GM12878 (cell line): Measurements from ENCODE around the gene PLET1.

Experiments
- CREB1 ChIP-seq: IDR thresholded peaks from 2 replicates; pipeline ENCODE4 v1.6.1; 2012; ENCODE audit warnings: low read depth, mild to moderate bottlenecking, inconsistent platforms
- CUX1 ChIP-seq: IDR thresholded peaks from 2 replicates; pipeline ENCODE4 v1.6.1; 2012; ENCODE audit warnings: improper control_type of control experiment, low read depth, low read length; ENCODE audit not compliant: insufficient replicate concordance
- E4F1 ChIP-seq: fragments of 450-650 bp; IDR thresholded peaks from 2 replicates; pipeline ENCODE4 v1.6.1; 2018; ENCODE audit warnings: borderline replicate concordance, mild to moderate bottlenecking; ENCODE audit not compliant: partially characterized antibody
- ETV6 ChIP-seq, 2 experiments: fragments of 450-650 bp in 1 of 2; IDR thresholded peaks in 1 of 2; conservative IDR thresholded peaks in 1 of 2; 2 replicates each; pipeline ENCODE4 v1.6.1; 2014; ENCODE audit warnings: antibody characterized with exemption in 1 of 2, borderline replicate concordance in 1 of 2, low read depth in 1 of 2, mild to moderate bottlenecking in 1 of 2, moderate library complexity in 1 of 2
- POLR2A ChIP-seq: IDR thresholded peaks from 2 replicates; pipeline ENCODE4 v1.6.1; 2011; ENCODE audit warnings: low read depth, mild to moderate bottlenecking, low read length
- SIN3A ChIP-seq: IDR thresholded peaks from 2 replicates; pipeline ENCODE4 v1.6.1; 2012; ENCODE audit warnings: low read depth, low read length, improper control_type of control experiment
- TAF1 ChIP-seq: IDR thresholded peaks from 2 replicates; pipeline ENCODE4 v1.6.1; 2011; ENCODE audit warnings: mild to moderate bottlenecking, low read depth, low read length, borderline replicate concordance
- TCF12 ChIP-seq: IDR thresholded peaks from 2 replicates; pipeline ENCODE4 v1.6.1; 2011; ENCODE audit warnings: low read depth, mild to moderate bottlenecking, low read length
- TCF7 ChIP-seq: IDR thresholded peaks from 2 replicates; pipeline ENCODE4 v1.6.1; 2014; ENCODE audit warnings: antibody characterized with exemption, borderline replicate concordance
- ZNF274 ChIP-seq: IDR thresholded peaks from one replicate; pipeline ENCODE4 v1.8.0; 2011; ENCODE audit not compliant: insufficient read length, insufficient read depth
- TF ChIP-seq, protein P1 (sequence below), 3 experiments: IDR thresholded peaks in 2 of 3; conservative IDR thresholded peaks in 1 of 3; 2 replicates each; pipeline ENCODE4 v1.5.1; 2011; ENCODE audit warnings: low read depth in 3 of 3, low read length in 3 of 3, mild to moderate bottlenecking in 3 of 3, control low read depth in 2 of 3, moderate library complexity in 2 of 3, inconsistent platforms in 1 of 3, mixed read lengths in 1 of 3; ENCODE audit not compliant: control insufficient read depth in 2 of 3, insufficient read depth in 1 of 3; ENCODE audit errors: extremely low read depth in 1 of 3

DNA sequence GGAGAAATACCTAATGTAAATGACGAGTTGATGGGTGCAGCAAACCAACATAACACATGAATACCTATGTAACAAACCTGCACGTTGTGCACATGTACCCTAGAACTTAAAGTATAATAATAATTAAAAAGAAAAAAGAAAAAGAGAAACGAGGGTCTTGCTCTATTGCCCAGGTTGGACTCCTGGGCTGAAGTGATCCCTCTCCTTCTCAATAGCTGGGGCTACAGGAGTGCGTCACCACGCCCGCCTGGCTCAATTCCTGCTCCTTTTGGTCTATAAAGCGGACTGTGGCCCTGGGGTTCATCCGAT is 35.0 kb downstream of the PLET1 start:
- TF ChIP-seq, protein P1, sequence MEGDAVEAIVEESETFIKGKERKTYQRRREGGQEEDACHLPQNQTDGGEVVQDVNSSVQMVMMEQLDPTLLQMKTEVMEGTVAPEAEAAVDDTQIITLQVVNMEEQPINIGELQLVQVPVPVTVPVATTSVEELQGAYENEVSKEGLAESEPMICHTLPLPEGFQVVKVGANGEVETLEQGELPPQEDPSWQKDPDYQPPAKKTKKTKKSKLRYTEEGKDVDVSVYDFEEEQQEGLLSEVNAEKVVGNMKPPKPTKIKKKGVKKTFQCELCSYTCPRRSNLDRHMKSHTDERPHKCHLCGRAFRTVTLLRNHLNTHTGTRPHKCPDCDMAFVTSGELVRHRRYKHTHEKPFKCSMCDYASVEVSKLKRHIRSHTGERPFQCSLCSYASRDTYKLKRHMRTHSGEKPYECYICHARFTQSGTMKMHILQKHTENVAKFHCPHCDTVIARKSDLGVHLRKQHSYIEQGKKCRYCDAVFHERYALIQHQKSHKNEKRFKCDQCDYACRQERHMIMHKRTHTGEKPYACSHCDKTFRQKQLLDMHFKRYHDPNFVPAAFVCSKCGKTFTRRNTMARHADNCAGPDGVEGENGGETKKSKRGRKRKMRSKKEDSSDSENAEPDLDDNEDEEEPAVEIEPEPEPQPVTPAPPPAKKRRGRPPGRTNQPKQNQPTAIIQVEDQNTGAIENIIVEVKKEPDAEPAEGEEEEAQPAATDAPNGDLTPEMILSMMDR (IDR thresholded peaks at IDR 0.05 in 2 of 3, conservative IDR thresholded peaks at IDR 0.05 in 1 of 3; ENCODE audit: control insufficient read depth in 2 of 3, extremely low read depth in 1 of 3, insufficient read depth in 1 of 3, low read depth in 3 of 3, low read length in 3 of 3): no peak
- no peak for TF ChIP-seq POLR2A
- no peak for TF ChIP-seq ETV6 (conservative IDR thresholded peaks at IDR 0.05 in 1 of 2, IDR thresholded peaks at IDR 0.05 in 1 of 2; ENCODE audit: borderline replicate concordance in 1 of 2, low read depth in 1 of 2)
- no peak for TF ChIP-seq TCF7
- no peak for TF ChIP-seq CREB1
- no peak for TF ChIP-seq E4F1
- no peak for TF ChIP-seq TAF1
- TF ChIP-seq CUX1: no peak
- TF ChIP-seq TCF12: no peak
- no peak for TF ChIP-seq ZNF274
- TF ChIP-seq SIN3A: no peak
